ENCODE data around the gene SRCIN1.

Gene SRCIN1

DNA sequence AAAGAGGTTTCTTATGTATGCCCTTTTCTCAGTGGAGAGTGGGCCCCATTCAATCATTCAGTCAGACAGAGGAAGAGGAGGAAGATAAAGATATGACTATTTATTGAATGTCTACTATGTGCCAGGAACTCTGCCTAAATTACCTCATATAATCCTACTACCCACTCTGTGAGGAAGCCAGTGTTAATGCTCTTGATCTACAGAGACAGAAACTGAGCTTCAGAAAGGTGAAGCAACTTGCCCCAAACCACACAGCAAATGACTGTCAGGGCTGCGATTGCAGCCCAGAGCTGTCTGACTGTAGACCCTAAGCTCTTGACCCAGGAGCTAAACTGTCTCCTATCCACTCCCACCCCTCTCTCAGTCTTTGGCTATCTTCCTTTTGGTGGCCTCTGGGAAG lies 8.4 kb downstream of the SRCIN1 start:
- peak; percentile 20 for DNase-seq

GRCh38 chr17:38596651-38597050 lies 9.1 kb downstream of the SRCIN1 start:
- DNase-seq, result no peak

GRCh38 chr17:38595892-38596291 lies 9.9 kb downstream of the SRCIN1 start:
- no peak for DNase-seq

DNA sequence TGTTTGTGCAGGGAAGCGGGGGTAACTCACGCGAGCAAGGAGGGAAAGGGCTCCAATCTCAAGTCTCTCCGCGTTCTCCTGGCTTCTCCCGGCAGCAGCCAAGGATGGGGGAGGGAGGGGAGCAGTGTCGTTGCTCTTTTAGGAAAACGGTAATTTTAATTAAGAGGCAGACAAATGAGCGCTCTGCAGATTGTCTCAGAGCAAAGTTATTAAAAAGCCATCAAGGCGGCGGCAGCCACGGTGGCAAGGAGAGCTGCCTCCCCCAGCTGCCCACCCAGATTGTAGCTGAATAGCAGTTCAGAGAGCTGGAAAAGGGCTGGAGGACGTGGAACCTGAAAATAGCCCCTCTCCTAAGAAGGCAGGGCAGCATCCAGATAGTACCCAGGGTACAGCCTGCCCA lies 11.6 kb downstream of the SRCIN1 start:
- no peak for DNase-seq

- DNase-seq, result no peak
These were observed 13.3 kb downstream of the SRCIN1 start for GRCh38 chr17:38592487-38592886.

- DNase-seq, result peak; percentile 63
These were observed 14.0 kb downstream of the SRCIN1 start for GRCh38 chr17:38591759-38592241.

- no peak for DNase-seq
These were observed 14.6 kb downstream of the SRCIN1 start for GRCh38 chr17:38590988-38591758.

GRCh38 chr17:38589462-38590114 lies 16.2 kb downstream of the SRCIN1 start:
- DNase-seq, result no peak

GRCh38 chr17:38588788-38589174 lies 17.0 kb downstream of the SRCIN1 start:
- no peak for DNase-seq

DNA sequence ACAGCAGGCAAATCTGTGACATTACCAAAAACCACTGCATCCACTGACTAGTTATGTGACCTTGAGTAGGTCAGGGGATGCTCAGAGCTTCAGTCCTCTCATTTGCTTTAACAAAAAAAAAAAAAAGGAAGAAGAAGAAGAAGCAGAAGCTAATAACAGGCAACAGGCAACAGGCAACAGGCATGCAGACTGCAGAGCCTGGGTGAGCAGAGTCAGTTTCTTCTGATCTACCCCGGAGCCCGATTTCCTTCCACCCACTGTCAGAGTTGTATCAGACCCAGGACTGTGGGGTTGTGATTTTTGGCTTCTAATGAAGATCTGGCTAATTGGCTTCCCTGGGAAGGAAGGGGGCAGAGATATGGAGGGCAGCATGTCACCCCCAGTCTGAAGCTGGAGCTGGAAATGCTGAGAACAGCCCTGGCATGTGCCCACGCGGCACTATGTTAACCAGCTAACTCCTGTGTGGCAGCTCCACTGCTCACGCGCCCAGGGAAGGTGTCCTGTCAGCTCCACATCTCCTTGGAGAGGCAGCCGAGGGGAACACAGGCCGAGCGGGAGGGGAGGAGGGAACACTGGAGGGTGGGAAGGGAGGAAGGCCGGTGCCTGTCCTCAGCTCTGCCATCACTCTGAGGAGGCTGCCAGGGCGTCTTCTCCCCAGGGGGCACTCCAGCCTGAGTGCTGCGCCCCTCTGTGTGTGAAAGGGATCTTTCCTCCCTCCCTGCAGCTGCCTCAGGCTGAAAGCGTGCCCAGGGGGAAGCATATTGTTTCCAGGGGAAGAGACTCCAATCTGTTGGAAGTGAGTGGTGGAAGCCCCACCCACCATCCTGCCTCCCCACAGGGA lies 17.6 kb downstream of the SRCIN1 start:
- no peak for DNase-seq

GRCh38 chr17:38587203-38587602 lies 18.5 kb downstream of the SRCIN1 start:
- no peak for DNase-seq

- no peak for DNase-seq
These were observed 19.0 kb downstream of the SRCIN1 start for GRCh38 chr17:38586788-38587187.

GRCh38 chr17:38585918-38586529 lies 19.7 kb downstream of the SRCIN1 start:
- no peak for DNase-seq

GRCh38 chr17:38585056-38585917 lies 20.5 kb downstream of the SRCIN1 start:
- no peak for DNase-seq

DNA sequence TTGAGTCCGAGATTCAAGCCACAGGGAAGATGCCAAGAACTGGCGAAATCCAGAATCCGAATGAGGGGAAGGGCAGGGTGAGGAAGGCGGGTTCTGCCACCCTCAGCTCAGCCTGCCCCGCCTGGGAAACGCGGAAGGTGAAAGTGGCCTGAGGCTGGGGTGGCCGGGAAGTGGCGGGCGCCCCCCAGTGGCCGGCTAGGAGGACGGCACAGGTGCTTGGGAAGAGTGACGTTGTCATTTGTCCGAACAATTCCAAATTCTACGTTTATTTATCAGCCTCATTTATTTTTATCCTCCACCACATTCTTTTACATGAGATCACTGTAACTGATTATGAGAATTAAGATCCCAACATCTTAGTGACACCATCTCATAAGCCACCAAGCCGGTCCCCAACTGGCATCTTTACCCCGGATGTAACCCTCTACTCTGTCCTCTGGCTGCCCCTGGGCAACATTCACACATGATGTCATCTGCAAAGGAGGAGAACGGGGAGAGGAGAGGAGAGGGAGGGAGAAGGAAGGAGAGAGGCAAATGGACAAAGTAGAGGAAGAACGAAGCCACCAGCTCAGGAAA lies 21.3 kb downstream of the SRCIN1 start:
- DNase-seq, result peak; percentile 59

DNA sequence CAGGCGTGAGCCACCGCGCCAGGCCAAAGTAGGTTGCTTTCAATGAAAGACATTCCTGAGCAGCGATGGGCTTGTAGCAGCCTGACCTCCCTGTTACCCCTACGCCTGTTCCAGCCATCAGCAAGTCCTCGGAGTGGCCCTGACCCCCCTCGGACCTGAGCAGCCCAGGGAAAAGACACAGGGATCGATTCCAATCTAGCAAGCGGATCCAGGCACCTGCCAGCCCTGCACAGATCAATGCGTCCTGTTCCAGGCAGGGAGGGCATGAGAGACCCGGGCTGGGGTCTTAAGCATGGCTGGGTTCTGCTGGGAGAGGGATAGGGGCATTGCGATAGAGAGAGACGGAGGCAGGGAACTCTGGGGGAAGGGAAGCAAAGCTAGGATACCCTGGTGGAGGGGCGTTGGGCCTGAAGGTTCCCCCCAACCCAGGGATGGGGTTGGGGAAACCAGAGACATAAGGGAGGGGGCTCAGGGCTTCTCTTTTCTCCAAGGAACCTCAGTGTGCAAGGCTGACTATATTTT lies 21.9 kb downstream of the SRCIN1 start:
- no peak for DNase-seq

DNA sequence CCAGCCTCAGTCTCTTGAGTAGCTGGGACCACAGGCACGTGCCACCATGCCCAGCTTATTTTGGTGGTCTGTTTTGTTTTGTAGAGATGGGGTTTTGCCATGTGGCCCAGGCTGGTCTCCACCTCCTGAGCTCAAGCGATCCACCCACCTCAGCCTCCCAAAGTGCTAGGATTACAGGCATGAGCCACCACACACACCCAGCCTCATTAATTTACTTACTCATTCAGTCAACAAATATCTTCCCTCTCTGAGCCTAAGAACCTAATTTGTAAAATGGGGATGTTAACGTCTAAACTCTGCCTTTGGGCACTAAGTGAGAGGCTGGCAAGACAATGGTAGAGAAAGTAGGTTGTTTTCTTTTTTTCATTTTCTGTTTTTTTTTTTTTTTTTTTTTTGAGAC lies 22.6 kb downstream of the SRCIN1 start:
- no peak for DNase-seq

GRCh38 chr17:38582069-38582468 lies 23.7 kb downstream of the SRCIN1 start:
- DNase-seq, result no peak

- DNase-seq, result no peak
These were observed 25.8 kb downstream of the SRCIN1 start for GRCh38 chr17:38579934-38580333.

- DNase-seq, result no peak
These were observed 26.7 kb downstream of the SRCIN1 start for GRCh38 chr17:38579083-38579480.

All from activated CD4-positive, alpha-beta T cell treated with anti-CD3 and anti-CD28 coated beads, Interleukin-2, amount 50 U/mL, for 16 hours (primary cell).